KMS-11 (cell line): ENCODE results near the gene UBA52.

Experiments used
- H2AFZ ChIP-seq: fragments of 200-600 bp; sonication (generic); 2 replicates; pipeline ENCODE4 v1.6.1; 2016; ENCODE audit warnings: antibody characterized with exemption, mixed run types, low read depth
- H3K27ac ChIP-seq: fragments of 200-600 bp; sonication (generic); 2 replicates; pipeline ENCODE4 v1.6.1; 2016; ENCODE audit warnings: mild to moderate bottlenecking, mixed run types
- H3K27me3 ChIP-seq: fragments of 200-600 bp; sonication (generic); 2 replicates; pipeline ENCODE4 v1.6.1; 2017; ENCODE audit warnings: mild to moderate bottlenecking, low read depth, mixed run types, moderate library complexity; ENCODE audit not compliant: insufficient read depth
- H3K36me3 ChIP-seq: fragments of 200-600 bp; sonication (generic); 2 replicates; pipeline ENCODE4 v1.6.1; 2017; ENCODE audit warnings: mild to moderate bottlenecking, mixed run types; ENCODE audit not compliant: insufficient read depth
- H3K4me1 ChIP-seq: fragments of 200-600 bp; sonication (generic); 2 replicates; pipeline ENCODE4 v1.6.1; 2016; ENCODE audit warnings: mild to moderate bottlenecking, low read depth, mixed run types; ENCODE audit not compliant: poor library complexity, severe bottlenecking
- H3K4me2 ChIP-seq: fragments of 200-600 bp; sonication (generic); 2 replicates; pipeline ENCODE4 v1.7.0; 2016; ENCODE audit warnings: mild to moderate bottlenecking, mixed run types
- H3K4me3 ChIP-seq: fragments of 200-600 bp; sonication (generic); IDR thresholded peaks from 2 replicates; pipeline ENCODE4 v1.6.1; 2017; ENCODE audit warnings: low read depth, low read length, mixed read lengths; ENCODE audit not compliant: insufficient read depth
- H3K79me2 ChIP-seq: fragments of 200-600 bp; sonication (generic); 2 replicates; pipeline ENCODE4 v1.6.1; 2016; ENCODE audit warnings: low read depth, mixed run types; ENCODE audit not compliant: insufficient read depth
- H3K9ac ChIP-seq: fragments of 200-600 bp; sonication (generic); 2 replicates; pipeline ENCODE4 v1.6.1; 2016; ENCODE audit warnings: mild to moderate bottlenecking, mixed run types
- H4K20me1 ChIP-seq: fragments of 200-600 bp; sonication (generic); 2 replicates; pipeline ENCODE4 v1.6.1; 2016; ENCODE audit warnings: mild to moderate bottlenecking, mixed run types; ENCODE audit not compliant: insufficient read depth
- TF ChIP-seq, protein P1 (sequence below): fragments of 200-600 bp; sonication (generic); conservative IDR thresholded peaks from 2 replicates; pipeline ENCODE4 v1.6.1; 2017; ENCODE audit warnings: low read depth, mild to moderate bottlenecking, antibody characterized with exemption, low read length, moderate library complexity, mixed read lengths

Gene UBA52

DNA sequence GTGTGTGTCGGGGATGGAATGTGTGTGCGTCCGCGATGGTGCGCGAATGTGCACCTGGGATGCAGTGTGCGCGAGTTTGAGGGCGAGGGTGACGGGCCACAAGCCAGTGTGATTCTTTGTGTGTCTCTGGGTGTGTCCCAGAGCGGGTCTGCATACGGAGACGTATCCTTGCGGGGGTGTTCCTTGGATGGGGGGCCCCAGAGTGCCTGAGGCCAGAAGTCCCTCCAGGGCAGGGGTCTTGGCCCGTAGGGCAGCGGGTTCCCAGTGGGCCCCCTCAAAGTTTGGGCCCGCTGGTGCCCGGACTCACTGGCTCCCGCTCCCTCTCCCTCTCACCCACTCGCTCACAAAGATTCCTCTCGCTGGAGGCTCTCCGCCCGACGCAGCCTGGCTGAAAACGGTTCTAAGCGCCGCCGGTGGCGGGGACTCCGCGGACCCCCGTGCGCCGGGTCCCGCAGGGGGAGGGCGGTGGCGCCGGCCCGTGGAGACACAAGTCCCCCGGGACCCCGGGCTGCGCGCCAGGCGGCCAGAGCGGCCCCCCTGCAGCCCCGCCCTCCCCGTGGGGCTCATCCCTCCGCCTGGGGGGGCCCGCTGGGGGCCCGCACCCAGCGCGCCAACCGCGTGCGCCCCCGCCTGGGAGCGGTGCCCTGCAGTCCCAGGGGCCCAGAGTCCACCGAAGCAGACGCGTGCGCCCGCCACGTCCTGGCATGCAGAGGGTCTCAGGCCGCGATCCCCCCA lies 34.1 kb downstream of the UBA52 start:
- TF ChIP-seq, protein P1, sequence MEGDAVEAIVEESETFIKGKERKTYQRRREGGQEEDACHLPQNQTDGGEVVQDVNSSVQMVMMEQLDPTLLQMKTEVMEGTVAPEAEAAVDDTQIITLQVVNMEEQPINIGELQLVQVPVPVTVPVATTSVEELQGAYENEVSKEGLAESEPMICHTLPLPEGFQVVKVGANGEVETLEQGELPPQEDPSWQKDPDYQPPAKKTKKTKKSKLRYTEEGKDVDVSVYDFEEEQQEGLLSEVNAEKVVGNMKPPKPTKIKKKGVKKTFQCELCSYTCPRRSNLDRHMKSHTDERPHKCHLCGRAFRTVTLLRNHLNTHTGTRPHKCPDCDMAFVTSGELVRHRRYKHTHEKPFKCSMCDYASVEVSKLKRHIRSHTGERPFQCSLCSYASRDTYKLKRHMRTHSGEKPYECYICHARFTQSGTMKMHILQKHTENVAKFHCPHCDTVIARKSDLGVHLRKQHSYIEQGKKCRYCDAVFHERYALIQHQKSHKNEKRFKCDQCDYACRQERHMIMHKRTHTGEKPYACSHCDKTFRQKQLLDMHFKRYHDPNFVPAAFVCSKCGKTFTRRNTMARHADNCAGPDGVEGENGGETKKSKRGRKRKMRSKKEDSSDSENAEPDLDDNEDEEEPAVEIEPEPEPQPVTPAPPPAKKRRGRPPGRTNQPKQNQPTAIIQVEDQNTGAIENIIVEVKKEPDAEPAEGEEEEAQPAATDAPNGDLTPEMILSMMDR: no peak
- Histone ChIP-seq H3K27me3 (peaks cover 86% of the 10 kb centered on the region), H3K9ac (no peak overlapping the region)

DNA sequence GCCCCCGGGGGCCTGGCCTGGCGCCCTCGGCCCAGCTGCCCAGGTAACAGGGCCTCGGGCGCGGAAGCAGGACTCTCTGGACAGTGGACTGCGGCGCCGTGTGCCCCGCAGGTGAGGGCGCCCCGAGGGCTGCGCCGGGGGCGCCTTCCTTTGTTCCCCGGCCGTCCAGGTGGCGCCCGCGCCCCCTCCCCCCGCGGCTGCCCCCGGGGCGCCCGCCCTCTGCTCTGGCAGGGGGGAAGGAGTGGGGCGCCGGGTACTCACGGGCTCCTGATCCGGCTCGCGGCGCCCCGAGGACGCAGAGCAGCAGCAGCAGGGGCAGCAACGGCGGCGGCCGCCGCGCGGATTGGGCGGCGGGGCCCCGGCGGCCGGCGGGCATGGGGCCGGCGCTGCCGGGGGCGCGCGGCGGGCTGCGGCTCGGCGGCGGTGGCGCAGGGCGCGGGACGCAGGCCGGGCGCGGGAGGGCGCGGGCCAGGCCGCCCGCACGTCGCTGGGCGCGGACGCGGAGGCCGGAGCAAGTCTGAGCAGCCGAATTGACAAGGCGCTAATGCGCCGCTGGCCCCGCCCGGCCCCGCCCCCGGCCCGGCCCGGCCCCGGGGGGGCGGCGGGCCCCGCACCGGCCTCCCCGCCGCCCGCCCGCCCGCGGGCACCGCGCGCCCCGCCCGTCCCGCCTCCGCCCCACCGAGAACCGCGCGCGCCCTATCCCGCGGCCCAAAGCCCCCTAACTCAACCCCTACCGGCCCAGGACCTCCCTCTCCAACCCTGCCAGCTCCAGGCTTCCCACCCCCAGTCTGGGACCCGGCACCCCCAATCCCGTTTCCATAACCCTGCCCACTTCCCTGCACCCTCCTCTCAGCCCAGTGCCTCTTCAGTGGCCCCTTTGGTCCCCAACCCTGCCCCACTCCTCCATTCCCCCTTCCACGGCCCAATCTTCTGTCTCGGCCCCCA lies 34.9 kb downstream of the UBA52 start, which contains the start of gene CRLF1:
TSS of gene CRLF1 (minus strand) at position 519 of the 945 bp plus-strand sequence. CDS start at position 376, 143 bp downstream.
- H4K20me1 ChIP-seq: no peaks in the 10 kb centered on the region
- H3K27ac ChIP-seq: no peak within 1 kb of the TSS
- TF ChIP-seq, protein P1: no peak
- H3K79me2 ChIP-seq: no peaks in the 10 kb centered on the region
- no peaks in the 10 kb centered on the region for H3K36me3 ChIP-seq
- H2AFZ ChIP-seq: no peak within 1 kb of the TSS
- no peak within 1 kb of the TSS for H3K4me2 ChIP-seq
- peaks cover 85% of the 10 kb centered on the region for H3K27me3 ChIP-seq
- no peaks in the 10 kb centered on the region for H3K4me1 ChIP-seq
- H3K9ac ChIP-seq: no peak within 1 kb of the TSS
- no peak within 1 kb of the TSS for H3K4me3 ChIP-seq

More for the DNA sequence above, 34.1 kb downstream of the UBA52 start:
- H3K4me2 ChIP-seq: no peak overlapping the region
- no peaks in the 10 kb centered on the region for H3K79me2 ChIP-seq
- H3K27ac ChIP-seq: no peak overlapping the region
- H2AFZ ChIP-seq: no peak overlapping the region
- H4K20me1 ChIP-seq: no peaks in the 10 kb centered on the region
- no peak overlapping the region for H3K4me3 ChIP-seq
- H3K4me1 ChIP-seq: no peaks in the 10 kb centered on the region
- no peaks in the 10 kb centered on the region for H3K36me3 ChIP-seq

DNA sequence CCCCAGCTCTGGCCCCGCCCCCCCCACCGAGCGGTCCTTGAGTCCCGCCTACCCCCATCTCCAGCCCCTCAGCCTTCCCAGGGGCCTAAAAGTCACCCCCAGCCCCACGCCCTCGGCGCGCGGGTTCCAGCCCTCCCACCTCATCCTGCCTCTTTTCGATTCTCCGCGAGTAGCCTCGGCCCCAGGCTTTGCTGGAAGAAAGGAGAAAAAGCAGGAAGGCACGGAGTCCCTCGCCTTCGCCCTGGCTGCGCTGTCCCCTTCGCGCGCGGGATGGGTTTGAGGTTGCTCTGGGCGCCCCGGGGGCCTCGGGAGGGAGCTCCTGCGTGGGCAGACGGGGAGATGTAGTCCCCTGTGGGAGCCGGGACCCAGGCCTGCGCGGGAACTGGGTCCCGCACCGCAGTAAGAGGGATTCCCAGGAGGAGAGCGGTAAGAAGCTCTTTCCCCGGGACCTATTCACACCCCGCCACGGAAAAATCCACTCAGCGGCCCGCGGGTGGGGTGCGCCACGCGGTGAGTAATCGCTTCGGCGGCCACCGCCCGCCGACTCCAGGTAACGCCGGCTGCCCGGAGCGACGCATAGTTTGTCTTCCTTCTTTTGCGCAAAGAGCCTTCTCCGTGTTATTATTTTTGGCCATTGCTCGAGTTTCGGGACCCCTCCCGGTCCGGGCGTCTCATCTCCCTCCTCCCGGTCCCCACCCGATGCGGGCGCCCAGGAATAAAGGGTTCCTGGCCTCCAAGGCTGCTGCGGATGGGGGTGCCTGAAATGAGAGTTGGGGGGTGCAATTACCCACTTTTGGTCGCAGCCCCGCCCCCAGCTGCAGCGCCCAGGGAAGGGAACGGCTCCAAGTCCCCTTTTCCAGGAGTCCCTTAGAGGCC lies 35.8 kb downstream of the UBA52 start:
- no peaks in the 10 kb centered on the region for H3K79me2 ChIP-seq
- no peaks in the 10 kb centered on the region for H4K20me1 ChIP-seq
- H3K27ac ChIP-seq: no peak overlapping the region
- no peaks in the 10 kb centered on the region for H3K36me3 ChIP-seq
- no peaks in the 10 kb centered on the region for H3K4me1 ChIP-seq
- H3K27me3 ChIP-seq: peaks cover 86% of the 10 kb centered on the region
- TF ChIP-seq, protein P1: no peak
- no peak overlapping the region for H2AFZ ChIP-seq
- H3K4me3 ChIP-seq: no peak overlapping the region
- no peak overlapping the region for H3K4me2 ChIP-seq
- H3K9ac ChIP-seq: no peak overlapping the region
